CD14-positive monocyte (primary cell): ENCODE results near the gene UEVLD. TPM values are rescaled to one million over a fixed set of nuclear protein-coding genes. Genes with fewer than 3 reads are reported as not detected.
A peak's percentile ranks its signal among the peaks of the same experiment; 100 is the strongest.

ENCODE experiments used
- DNase-seq, 3 donors: peaks; one replicate each; pipeline ENCODE4 v3.0.0-alpha.2; 2011 to 2022
- H2AFZ ChIP-seq: 2 replicates; pipeline ENCODE4 v1.6.0; 2012; ENCODE audit warnings: mild to moderate bottlenecking, low read depth, low read length, inconsistent platforms; ENCODE audit not compliant: insufficient read depth, poor library complexity, severe bottlenecking
- H3K27ac ChIP-seq, 2 donors: 1 replicate in 1 of 2; 2 replicates in 1 of 2; pipeline ENCODE4 v1.5.1; 2012 to 2013; ENCODE audit warnings: low read length in 2 of 2, control low read depth in 1 of 2, inconsistent platforms in 1 of 2, low read depth in 1 of 2, mild to moderate bottlenecking in 1 of 2
- H3K27me3 ChIP-seq, 2 donors: one replicate each; pipeline versions ENCODE4 v1.6.0 to v1.6.1; 2011 to 2013; ENCODE audit warnings: low read length in 2 of 2; ENCODE audit not compliant: control insufficient read depth in 2 of 2, insufficient read depth in 2 of 2
- H3K36me3 ChIP-seq, 2 donors: replicated peaks in 1 of 2; 1 replicate in 1 of 2; 2 replicates in 1 of 2; pipeline versions ENCODE4 v1.5.1 to v1.6.1; 2012 to 2013; ENCODE audit warnings: low read length in 2 of 2, control low read depth in 1 of 2, inconsistent platforms in 1 of 2, mild to moderate bottlenecking in 1 of 2; ENCODE audit not compliant: insufficient read depth in 2 of 2, control insufficient read depth in 1 of 2
- H3K4me1 ChIP-seq, 2 donors: 1 replicate in 1 of 2; 2 replicates in 1 of 2; pipeline versions ENCODE4 v1.5.1 to v1.6.1; 2012 to 2013; ENCODE audit warnings: low read length in 2 of 2, control low read depth in 1 of 2, inconsistent platforms in 1 of 2, mild to moderate bottlenecking in 1 of 2, moderate library complexity in 1 of 2; ENCODE audit not compliant: insufficient read depth in 2 of 2, control insufficient read depth in 1 of 2
- H3K4me2 ChIP-seq: replicated peaks from 2 replicates; pipeline ENCODE3; 2012; ENCODE audit warnings: low read length, moderate library complexity, mild to moderate bottlenecking; ENCODE audit not compliant: poor library complexity, severe bottlenecking; ENCODE audit errors: extremely low read depth
- H3K4me3 ChIP-seq, 3 experiments: fragments of 200-600 bp in 1 of 3; sonication (generic) in 1 of 3; replicated peaks in 1 of 3; 1 replicate in 2 of 3; 2 replicates in 1 of 3; pipeline ENCODE4 v1.5.1; 2011 to 2013; ENCODE audit warnings: low read length in 3 of 3, mild to moderate bottlenecking in 3 of 3, control low read depth in 2 of 3, low read depth in 2 of 3, inconsistent platforms in 1 of 3, moderate library complexity in 1 of 3
- H3K79me2 ChIP-seq: 2 replicates; pipeline ENCODE4 v1.6.0; 2012; ENCODE audit warnings: mild to moderate bottlenecking, control low read depth, inconsistent platforms, low read length, moderate library complexity; ENCODE audit not compliant: insufficient read depth
- H3K9ac ChIP-seq: 2 replicates; pipeline ENCODE4 v1.6.0; 2017; ENCODE audit warnings: low read length, mild to moderate bottlenecking; ENCODE audit not compliant: insufficient read depth, poor library complexity, severe bottlenecking
- H3K9me3 ChIP-seq, 2 donors: replicated peaks in 1 of 2; 1 replicate in 1 of 2; 2 replicates in 1 of 2; pipeline versions ENCODE4 v1.5.1 to v1.6.1; 2012 to 2013; ENCODE audit warnings: low read length in 2 of 2, control low read depth in 1 of 2; ENCODE audit not compliant: control insufficient read depth in 1 of 2, insufficient read depth in 1 of 2
- H4K20me1 ChIP-seq: 2 replicates; pipeline ENCODE4 v1.6.0; 2012; ENCODE audit warnings: mild to moderate bottlenecking, low read length, control low read depth, moderate library complexity; ENCODE audit not compliant: insufficient read depth
- H3K27ac Mint-ChIP-seq, 7 donors: one replicate each; pipeline ENCODE4 v1.8.0; 2020; ENCODE audit warnings: mild to moderate bottlenecking in 7 of 7, mixed read lengths in 7 of 7, moderate library complexity in 6 of 7, inconsistent platforms in 2 of 7
- H3K27me3 Mint-ChIP-seq, 3 donors: one replicate each; pipeline ENCODE4 v1.8.0; 2021 to 2022; ENCODE audit warnings: low read depth in 3 of 3, mild to moderate bottlenecking in 3 of 3, mixed read lengths in 3 of 3, moderate library complexity in 3 of 3, inconsistent platforms in 1 of 3
- H3K36me3 Mint-ChIP-seq, 2 donors: one replicate each; pipeline ENCODE4 v1.8.0; 2020; ENCODE audit warnings: mixed read lengths in 2 of 2, inconsistent platforms in 1 of 2, mild to moderate bottlenecking in 1 of 2
- H3K4me1 Mint-ChIP-seq: one replicate; pipeline ENCODE4 v1.8.0; 2020; ENCODE audit warnings: mild to moderate bottlenecking, mixed read lengths
- H3K4me3 Mint-ChIP-seq, 2 donors: one replicate each; pipeline ENCODE4 v1.8.0; 2020; ENCODE audit warnings: mild to moderate bottlenecking in 2 of 2, mixed read lengths in 2 of 2, moderate library complexity in 1 of 2
- H3K9me3 Mint-ChIP-seq, 7 donors: one replicate each; pipeline ENCODE4 v1.8.0; 2020 to 2022; ENCODE audit warnings: mixed read lengths in 7 of 7, mild to moderate bottlenecking in 6 of 7, moderate library complexity in 6 of 7, inconsistent platforms in 2 of 7
- CTCF ChIP-seq: fragments of 200-600 bp; IDR thresholded peaks from one replicate; pipeline ENCODE4 v1.8.0; 2022; ENCODE audit warnings: antibody characterized with exemption, mild to moderate bottlenecking
- WGBS: methylation state at CpG from one replicate; pipeline ENCODE4 v1.1.5; 2013; ENCODE audit warnings: missing lambda C conversion rate; ENCODE audit not compliant: insufficient coverage; 5-methylcytosine and 5-hydroxymethylcytosine counted together
- intact Hi-C, 2 donors: fragments of 100-400 bp; cut with micrococcal nuclease; formaldehyde crosslinking; loops; one replicate each; pipeline versions ENCODE4 v1.15.0 to v1.15.1; 2023
- polyA plus RNA-seq, 3 donors: library from polyadenylated mRNA; depleted of rRNA in 1 of 3; unstranded in 2 of 3; stranded (reverse) in 1 of 3; fragments of 300-500 nt in 2 of 3; fragments of >200 nt in 1 of 3; fragmentation: Illumina TruSeq in 2 of 3; gene quantifications; 1 replicate in 2 of 3; 2 replicates in 1 of 3; pipeline ENCODE4 v1.2.3, GENCODE V29; 2012 to 2021

Gene UEVLD
- polyA plus RNA-seq, 3 donors, result 8.0 to 15.5 (median 11.7) TPM

- peaks cover 19 to 45% of the 10 kb centered on the region in 2 donors for H3K36me3 ChIP-seq
- H3K9ac ChIP-seq, result no peak overlapping the region
- H3K27ac ChIP-seq, result no peak overlapping the region
- H3K9me3 Mint-ChIP-seq, result no peaks in the 10 kb centered on the region
- TF ChIP-seq CTCF, result no peak
- peaks cover 3% of the 10 kb centered on the region for H3K4me1 Mint-ChIP-seq
- no peak overlapping the region for H3K4me3 ChIP-seq
- H3K79me2 ChIP-seq, result no peaks in the 10 kb centered on the region
- H3K36me3 Mint-ChIP-seq, result peaks cover 30 to 50% of the 10 kb centered on the region in 2 donors
- H3K4me1 ChIP-seq, result no peaks in the 10 kb centered on the region
- no peak overlapping the region for H3K27ac Mint-ChIP-seq
- intact Hi-C loops, result no loop called here
- no peaks in the 10 kb centered on the region for H3K27me3 Mint-ChIP-seq
- DNase-seq, result no peak
- no peaks in the 10 kb centered on the region for H3K27me3 ChIP-seq
- no peak overlapping the region for H2AFZ ChIP-seq
- H3K4me3 Mint-ChIP-seq, result no peak overlapping the region
- WGBS, result no CpG with 5 or more reads among the region's 2 CpGs
- no peaks in the 10 kb centered on the region for H3K9me3 ChIP-seq
- H3K4me2 ChIP-seq, result no peak overlapping the region
- H4K20me1 ChIP-seq, result no peaks in the 10 kb centered on the region
These were observed 8.3 kb downstream of the UEVLD start for GRCh38 chr11:18580113-18580766.

GRCh38 chr11:18578975-18579598 is 9.4 kb downstream of the UEVLD start:
- Histone ChIP-seq H3K9ac (no peak overlapping the region), H3K36me3 (peaks cover 28 to 57% of the 10 kb centered on the region in 2 donors), H3K4me3 (no peak overlapping the region), H3K27me3 (no peaks in the 10 kb centered on the region), H3K4me2 (no peak overlapping the region), H2AFZ (no peak overlapping the region), H3K4me1 (no peaks in the 10 kb centered on the region), H4K20me1 (no peaks in the 10 kb centered on the region), H3K9me3 (no peaks in the 10 kb centered on the region), H3K27ac (no peak overlapping the region), H3K79me2 (no peaks in the 10 kb centered on the region)
- Mint-ChIP-seq H3K4me3 (no peak overlapping the region), H3K9me3 (no peaks in the 10 kb centered on the region), H3K4me1 (peaks cover 3% of the 10 kb centered on the region), H3K36me3 (peaks cover 38 to 56% of the 10 kb centered on the region in 2 donors), H3K27ac (peak overlapping the region in 2 of 7 donors; percentile 38 to 73), H3K27me3 (no peaks in the 10 kb centered on the region)
- TF ChIP-seq CTCF, result no peak
- intact Hi-C loops, result no loop called here
- no peak for DNase-seq
- WGBS, result 83% methylated on average over 7 of the region's 14 CpGs
